Stimulated activated CD8-positive, alpha-beta memory T cell treated with anti-CD3 and anti-CD28 coated beads, Interleukin-4, amount 100 ng/mL, for 48 hours (primary cell): ENCODE data around the gene KCTD4.

Experiments
- DNase-seq: peaks from one replicate; pipeline ENCODE4 v3.0.0-alpha.2; 2020

Gene KCTD4

GRCh38 chr13:45168555-45168930 is 32.3 kb downstream of the KCTD4 start:
- DNase-seq: no peak

- no peak for DNase-seq
These were observed 33.0 kb downstream of the KCTD4 start for GRCh38 chr13:45167611-45168554.

GRCh38 chr13:45166858-45167257 is 34.0 kb downstream of the KCTD4 start:
- no peak for DNase-seq

GRCh38 chr13:45162821-45163220 is 38.0 kb downstream of the KCTD4 start:
- DNase-seq: no peak

GRCh38 chr13:45162194-45162593 is 38.7 kb downstream of the KCTD4 start:
- DNase-seq: no peak

- no peak for DNase-seq
These were observed 44.1 kb downstream of the KCTD4 start for GRCh38 chr13:45156565-45157361.

- DNase-seq: no peak
These were observed 50.9 kb downstream of the KCTD4 start for GRCh38 chr13:45149964-45150363.

GRCh38 chr13:45143346-45143751 is 57.5 kb downstream of the KCTD4 start:
- DNase-seq: no peak
